Stimulated activated CD4-positive, alpha-beta T cell treated with anti-CD3 and anti-CD28 coated beads, Interleukin-1b, Interleukin-23, amount 100 ng/mL, for 4 hours (primary cell): ENCODE results near the gene ZBTB38.
A peak's percentile ranks its signal among the peaks of the same experiment; 100 is the strongest.

Source experiments
- DNase-seq, 2 donors: peaks; one replicate each; pipeline ENCODE4 v3.0.0-alpha.2; 2020; ENCODE audit warnings: low read depth in 2 of 2

The ZBTB38 gene

GRCh38 chr3:141386126-141386488 is 17.8 kb downstream of the ZBTB38 start:
- no peak for DNase-seq

GRCh38 chr3:141386611-141387111 is 18.4 kb downstream of the ZBTB38 start:
- DNase-seq = no peak

- no peak for DNase-seq
These were observed 19.2 kb downstream of the ZBTB38 start for GRCh38 chr3:141387516-141387915.

GRCh38 chr3:141388395-141388794 is 20.1 kb downstream of the ZBTB38 start:
- no peak for DNase-seq

- no peak for DNase-seq
These were observed 20.7 kb downstream of the ZBTB38 start for GRCh38 chr3:141388823-141389621.

- DNase-seq = no peak
These were observed 21.4 kb downstream of the ZBTB38 start for GRCh38 chr3:141389703-141390102.

GRCh38 chr3:141390747-141391146 is 22.4 kb downstream of the ZBTB38 start:
- no peak for DNase-seq

GRCh38 chr3:141391298-141391990 is 23.1 kb downstream of the ZBTB38 start:
- DNase-seq = no peak

GRCh38 chr3:141391991-141392316 is 23.6 kb downstream of the ZBTB38 start:
- DNase-seq = no peak

GRCh38 chr3:141392416-141392815 is 24.1 kb downstream of the ZBTB38 start:
- DNase-seq = no peak

- no peak for DNase-seq
These were observed 24.8 kb downstream of the ZBTB38 start for GRCh38 chr3:141392897-141393734.

- no peak for DNase-seq
These were observed 25.4 kb downstream of the ZBTB38 start for GRCh38 chr3:141393735-141394076.

- no peak for DNase-seq
These were observed 26.3 kb downstream of the ZBTB38 start for GRCh38 chr3:141394560-141394959.

- no peak for DNase-seq
These were observed 26.8 kb downstream of the ZBTB38 start for GRCh38 chr3:141395005-141395589.

GRCh38 chr3:141397996-141398395 is 29.7 kb downstream of the ZBTB38 start:
- DNase-seq = no peak

- no peak for DNase-seq
These were observed 30.9 kb downstream of the ZBTB38 start for GRCh38 chr3:141399200-141399599.

GRCh38 chr3:141400073-141400971 is 32.0 kb downstream of the ZBTB38 start:
- DNase-seq = no peak

- no peak for DNase-seq
These were observed 32.8 kb downstream of the ZBTB38 start for GRCh38 chr3:141401095-141401494.

GRCh38 chr3:141401573-141402475 is 33.5 kb downstream of the ZBTB38 start:
- peak; percentile 18 to 36 for DNase-seq
